ENCODE measurements around the gene USP1.

Gene USP1

GRCh38 chr1:62493656-62494055 lies 56.8 kb downstream of the USP1 start:
- no peak for DNase-seq

GRCh38 chr1:62494137-62494536 lies 57.3 kb downstream of the USP1 start:
- DNase-seq, result no peak

- DNase-seq, result no peak
Observed at GRCh38 chr1:62500210-62500609, 63.4 kb downstream of the USP1 start.
